Fibroblast of mammary gland (primary cell): ENCODE data around the gene TRPM3.
A peak's percentile ranks its signal among the peaks of the same experiment; 100 is the strongest.

Experiments used
- DNase-seq: peaks from one replicate; pipeline ENCODE4 v3.0.0-alpha.2; 2010; ENCODE audit warnings: low read depth
- H3K4me3 ChIP-seq: 2 replicates; pipeline ENCODE4 v1.5.1; 2011; ENCODE audit warnings: low read depth, mild to moderate bottlenecking, low read length, moderate library complexity; ENCODE audit not compliant: control insufficient read depth
- TF ChIP-seq, protein P1 (sequence below): conservative IDR thresholded peaks from 2 replicates; pipeline ENCODE4 v1.5.1; 2011; ENCODE audit warnings: low read depth, low read length, inconsistent platforms; ENCODE audit not compliant: control insufficient read depth, insufficient read depth

The TRPM3 gene

DNA sequence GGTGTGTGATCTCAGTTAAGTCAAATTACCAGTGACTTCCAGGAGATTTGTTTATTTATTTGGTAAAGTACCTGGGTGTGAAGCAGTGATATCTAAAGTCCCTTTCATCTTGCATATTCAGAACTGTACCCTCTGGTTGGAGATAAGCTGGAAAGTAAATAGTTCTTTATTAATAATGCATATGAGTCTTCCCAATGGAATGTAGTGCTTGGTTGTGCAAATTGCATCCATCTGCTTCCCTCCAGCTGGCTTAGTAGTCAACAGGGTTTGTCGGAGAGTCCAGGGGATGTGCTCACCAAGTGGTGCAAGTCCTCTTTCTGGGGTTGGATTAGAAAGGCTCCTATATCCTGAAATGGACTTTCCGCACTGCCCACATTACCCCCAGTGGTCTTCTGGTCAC is 42.0 kb downstream of the TRPM3 start:
- TF ChIP-seq, protein P1, sequence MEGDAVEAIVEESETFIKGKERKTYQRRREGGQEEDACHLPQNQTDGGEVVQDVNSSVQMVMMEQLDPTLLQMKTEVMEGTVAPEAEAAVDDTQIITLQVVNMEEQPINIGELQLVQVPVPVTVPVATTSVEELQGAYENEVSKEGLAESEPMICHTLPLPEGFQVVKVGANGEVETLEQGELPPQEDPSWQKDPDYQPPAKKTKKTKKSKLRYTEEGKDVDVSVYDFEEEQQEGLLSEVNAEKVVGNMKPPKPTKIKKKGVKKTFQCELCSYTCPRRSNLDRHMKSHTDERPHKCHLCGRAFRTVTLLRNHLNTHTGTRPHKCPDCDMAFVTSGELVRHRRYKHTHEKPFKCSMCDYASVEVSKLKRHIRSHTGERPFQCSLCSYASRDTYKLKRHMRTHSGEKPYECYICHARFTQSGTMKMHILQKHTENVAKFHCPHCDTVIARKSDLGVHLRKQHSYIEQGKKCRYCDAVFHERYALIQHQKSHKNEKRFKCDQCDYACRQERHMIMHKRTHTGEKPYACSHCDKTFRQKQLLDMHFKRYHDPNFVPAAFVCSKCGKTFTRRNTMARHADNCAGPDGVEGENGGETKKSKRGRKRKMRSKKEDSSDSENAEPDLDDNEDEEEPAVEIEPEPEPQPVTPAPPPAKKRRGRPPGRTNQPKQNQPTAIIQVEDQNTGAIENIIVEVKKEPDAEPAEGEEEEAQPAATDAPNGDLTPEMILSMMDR, result no peak
- peak; percentile 80 for DNase-seq
- no peak overlapping the region for H3K4me3 ChIP-seq

DNA sequence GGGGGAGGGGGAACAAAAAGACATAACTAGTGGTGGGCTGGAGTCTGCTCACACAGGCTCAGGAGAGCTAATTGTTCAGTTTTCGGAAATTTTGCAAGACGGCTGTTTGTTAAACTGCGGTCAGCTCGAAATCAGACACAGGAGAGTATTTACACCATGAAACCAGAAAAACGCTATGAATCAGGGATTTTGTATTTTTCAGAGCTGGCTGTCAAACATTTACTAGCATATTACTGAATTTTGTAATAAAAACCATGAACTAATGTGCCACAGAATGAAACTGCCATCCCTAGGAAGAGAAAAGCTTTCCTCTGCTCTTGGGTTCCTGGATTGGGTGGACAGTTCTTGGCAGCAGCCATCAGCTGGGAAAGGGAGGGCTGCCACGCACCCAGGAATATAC is 45.3 kb downstream of the TRPM3 start:
- no peak for DNase-seq
- TF ChIP-seq, protein P1, result no peak

DNA sequence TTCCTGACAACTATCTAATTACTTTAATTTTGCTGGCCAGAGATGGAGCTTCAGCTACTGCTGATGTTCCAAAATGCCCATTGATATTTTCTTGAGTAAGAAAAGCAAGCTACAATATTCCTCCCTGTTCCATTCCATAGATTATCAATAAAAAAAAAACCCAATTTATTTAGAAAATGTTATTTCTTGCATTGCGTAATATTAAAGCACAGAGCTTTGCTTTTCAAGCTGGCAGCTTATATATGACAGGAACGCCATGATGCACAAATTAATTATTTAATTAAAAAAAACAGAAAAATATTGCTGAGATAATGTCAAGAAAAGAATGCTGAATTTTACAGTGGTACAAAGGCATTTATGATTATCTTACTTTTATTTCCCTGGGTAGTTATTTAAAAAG is 47.9 kb downstream of the TRPM3 start:
- no peak overlapping the region for H3K4me3 ChIP-seq
- DNase-seq, result no peak
- TF ChIP-seq, protein P1, result no peak

More for the DNA sequence above, 45.3 kb downstream of the TRPM3 start:
- H3K4me3 ChIP-seq, result no peak overlapping the region

- DNase-seq, result no peak
- TF ChIP-seq, protein P1, result no peak
Observed at GRCh38 chr9:71072587-71072986, 48.8 kb downstream of the TRPM3 start.

DNA sequence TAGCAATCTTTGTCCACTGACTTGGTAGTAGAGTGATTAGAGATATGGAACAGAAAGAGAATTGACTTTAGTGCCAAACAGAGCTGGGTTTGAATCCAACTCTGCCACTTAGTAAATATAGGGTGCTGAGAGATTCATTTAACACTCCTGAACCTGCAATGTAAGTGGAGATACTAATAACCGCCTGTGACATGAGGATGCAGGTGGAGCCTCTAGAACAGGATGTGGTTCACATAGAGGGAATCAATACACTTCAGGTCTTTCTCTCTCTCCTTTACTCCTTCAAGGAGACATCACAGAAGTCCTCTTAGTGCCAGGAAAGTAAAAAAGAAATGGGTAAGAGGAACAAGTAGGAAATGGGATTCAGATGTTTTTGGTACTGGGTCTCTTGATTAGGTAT is 49.8 kb downstream of the TRPM3 start:
- TF ChIP-seq, protein P1, result no peak
- no peak for DNase-seq
- no peak overlapping the region for H3K4me3 ChIP-seq

More at GRCh38 chr9:71072587-71072986, 48.8 kb downstream of the TRPM3 start:
- H3K4me3 ChIP-seq, result no peak overlapping the region

DNA sequence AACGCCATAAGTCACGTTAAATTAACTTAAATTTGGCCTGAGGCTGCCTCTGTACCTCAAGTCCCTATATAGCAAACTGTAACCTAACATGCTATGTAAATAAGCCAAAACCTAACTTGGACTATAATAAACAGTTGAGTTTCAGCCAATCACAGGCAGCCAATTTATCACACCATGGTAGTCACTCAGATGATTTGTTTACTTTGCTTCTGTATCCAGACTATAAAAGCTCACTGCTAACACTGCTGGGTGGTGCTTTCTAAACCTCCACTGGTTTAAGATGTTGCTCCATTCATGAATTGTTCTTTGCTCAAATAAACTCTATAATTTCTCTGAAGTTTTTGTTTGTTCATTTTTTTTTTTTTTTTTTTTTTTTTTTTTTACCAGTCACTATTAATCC is 62.8 kb downstream of the TRPM3 start:
- DNase-seq, result no peak
- TF ChIP-seq, protein P1, result no peak
- H3K4me3 ChIP-seq, result no peak overlapping the region

DNA sequence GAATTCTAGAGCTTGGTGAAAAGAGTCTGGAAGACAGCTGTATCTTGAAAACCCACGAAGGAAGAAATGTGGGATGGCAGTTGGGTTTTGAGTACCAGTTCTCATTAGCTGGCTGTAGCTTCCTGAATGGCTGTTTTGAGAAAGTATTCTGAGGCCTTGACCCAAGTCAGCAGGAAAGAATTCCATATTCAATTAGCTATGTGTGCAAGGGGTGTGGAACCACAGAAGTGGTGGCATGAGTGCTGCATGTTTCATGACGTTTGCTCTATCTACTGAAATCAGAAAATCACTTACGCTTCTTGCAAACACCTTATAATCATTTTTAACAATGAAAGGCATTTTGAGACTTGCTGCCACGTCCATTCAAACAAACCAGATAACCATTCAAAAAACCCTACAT is 69.1 kb downstream of the TRPM3 start:
- H3K4me3 ChIP-seq, result no peak overlapping the region
- TF ChIP-seq, protein P1, result no peak
- no peak for DNase-seq
